HG03354 (cell line): ENCODE measurements around the gene STAB1.

Experiments
- ATAC-seq: cut with Tn5 transposase; IDR thresholded peaks from one replicate; pipeline ENCODE4 v1.9.1; 2021; ENCODE audit warnings: mild to moderate bottlenecking; ENCODE audit not compliant: unreplicated experiment, poor library complexity, severe bottlenecking

Gene STAB1

GRCh38 chr3:52502808-52503350, 7.7 kb downstream of the STAB1 start:
- no peak for ATAC-seq

GRCh38 chr3:52503788-52504424, 8.8 kb downstream of the STAB1 start:
- ATAC-seq, result no peak

GRCh38 chr3:52504977-52505376, 9.8 kb downstream of the STAB1 start:
- ATAC-seq, result no peak

- ATAC-seq, result no peak
Observed at GRCh38 chr3:52506266-52506966, 11.3 kb downstream of the STAB1 start.

DNA sequence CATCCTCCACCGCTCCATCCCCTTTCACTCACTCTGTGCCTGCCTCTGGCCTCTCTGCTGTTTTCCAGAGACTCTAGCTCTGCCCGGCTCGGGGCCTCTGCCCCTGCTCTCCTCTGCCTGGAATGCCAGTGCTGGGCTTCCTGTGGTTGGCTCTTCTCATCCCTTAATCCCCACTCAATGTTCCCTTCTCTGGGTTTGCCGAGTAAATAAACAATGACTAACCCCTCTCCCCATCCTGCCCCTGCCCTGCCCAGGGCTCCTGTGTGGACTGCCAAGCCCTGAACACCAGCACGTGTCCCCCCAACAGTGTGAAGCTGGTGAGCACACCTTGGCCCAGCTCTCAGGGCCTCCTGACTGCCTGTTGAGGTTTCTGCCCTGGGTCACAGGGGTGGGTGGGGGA, 12.2 kb downstream of the STAB1 start:
- no peak for ATAC-seq

DNA sequence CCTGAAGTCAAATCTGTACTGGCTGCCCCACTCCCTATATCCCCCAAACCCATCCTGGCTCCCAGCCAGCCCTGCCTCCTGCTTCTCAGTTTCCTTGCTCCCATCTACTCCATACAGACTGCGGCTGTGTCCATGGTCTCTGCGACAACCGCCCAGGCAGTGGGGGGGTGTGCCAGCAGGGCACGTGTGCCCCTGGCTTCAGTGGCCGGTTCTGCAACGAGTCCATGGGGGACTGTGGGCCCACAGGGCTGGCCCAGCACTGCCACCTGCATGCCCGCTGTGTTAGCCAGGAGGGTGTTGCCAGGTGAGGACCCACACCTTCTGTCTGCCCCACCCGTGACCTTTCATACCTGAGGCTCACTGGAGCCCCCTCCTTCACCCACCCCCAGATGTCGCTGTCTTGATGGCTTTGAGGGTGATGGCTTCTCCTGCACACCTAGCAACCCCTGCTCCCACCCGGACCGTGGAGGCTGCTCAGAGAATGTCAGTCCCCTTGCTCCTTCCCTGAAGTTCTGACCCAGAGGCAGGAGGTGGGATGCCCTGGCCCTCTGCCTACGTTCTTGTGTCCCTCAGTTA, 14.7 kb downstream of the STAB1 start:
- no peak for ATAC-seq

DNA sequence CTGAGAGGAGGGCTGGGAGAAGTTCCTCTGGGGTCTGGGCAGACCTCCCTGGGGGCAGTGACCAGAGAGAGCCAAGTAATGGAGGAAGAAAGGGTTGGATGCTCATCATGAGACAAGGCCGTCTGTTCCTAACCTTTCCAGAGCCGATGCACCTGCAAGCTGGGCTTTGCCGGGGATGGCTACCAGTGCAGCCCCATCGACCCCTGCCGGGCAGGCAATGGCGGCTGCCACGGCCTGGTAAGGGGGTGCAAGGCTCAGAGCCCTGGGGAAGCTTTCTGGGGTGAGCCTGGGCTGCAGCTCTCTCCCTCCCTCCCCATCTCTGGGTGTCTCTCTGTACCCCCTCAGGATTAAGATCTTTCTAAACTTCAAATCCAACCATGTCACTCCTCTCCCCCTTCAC, 16.4 kb downstream of the STAB1 start:
- no peak for ATAC-seq

GRCh38 chr3:52512105-52512504, 17.0 kb downstream of the STAB1 start:
- no peak for ATAC-seq

- no peak for ATAC-seq
Observed at GRCh38 chr3:52512727-52513126, 17.6 kb downstream of the STAB1 start.

DNA sequence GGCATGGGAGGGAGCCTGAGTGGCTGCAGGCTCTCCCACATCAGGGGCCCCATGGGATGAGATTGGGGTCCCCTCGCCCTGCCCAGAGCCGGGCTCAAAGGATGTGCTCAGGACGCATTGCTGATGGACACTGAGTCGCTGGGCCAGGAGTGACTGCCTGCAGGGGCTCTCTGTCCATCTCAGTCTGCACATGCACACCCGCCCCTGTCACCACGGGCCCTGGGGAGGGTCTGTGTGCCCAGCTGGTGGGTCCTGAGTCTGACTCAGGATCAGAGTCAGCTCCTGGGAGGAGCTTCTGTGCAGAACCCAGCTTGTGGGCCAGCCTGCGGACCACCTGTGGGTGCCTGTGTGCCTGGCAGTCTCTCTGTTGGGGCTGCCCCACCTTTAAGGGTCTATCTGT, 18.1 kb downstream of the STAB1 start:
- no peak for ATAC-seq

DNA sequence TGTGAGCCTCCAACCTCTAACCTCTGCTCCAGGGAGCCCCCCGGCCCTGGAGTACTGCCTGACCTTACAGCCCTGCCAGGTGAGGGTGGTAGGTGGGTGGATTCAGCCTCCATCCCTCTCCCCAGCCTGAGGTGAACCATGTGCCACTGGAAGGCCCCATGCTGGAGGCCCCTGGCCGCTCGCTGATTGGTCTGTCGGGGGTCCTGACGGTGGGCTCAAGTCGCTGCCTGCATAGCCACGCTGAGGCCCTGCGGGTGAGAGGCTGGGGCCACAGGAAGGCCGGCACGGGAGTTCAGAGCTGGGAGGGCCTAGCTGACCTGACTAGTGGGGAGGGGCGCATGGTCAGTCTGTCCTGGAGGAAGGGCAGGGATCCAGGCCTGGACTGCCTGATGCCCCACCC, 19.4 kb downstream of the STAB1 start:
- no peak for ATAC-seq

- no peak for ATAC-seq
Observed at GRCh38 chr3:52515192-52515591, 20.1 kb downstream of the STAB1 start.

DNA sequence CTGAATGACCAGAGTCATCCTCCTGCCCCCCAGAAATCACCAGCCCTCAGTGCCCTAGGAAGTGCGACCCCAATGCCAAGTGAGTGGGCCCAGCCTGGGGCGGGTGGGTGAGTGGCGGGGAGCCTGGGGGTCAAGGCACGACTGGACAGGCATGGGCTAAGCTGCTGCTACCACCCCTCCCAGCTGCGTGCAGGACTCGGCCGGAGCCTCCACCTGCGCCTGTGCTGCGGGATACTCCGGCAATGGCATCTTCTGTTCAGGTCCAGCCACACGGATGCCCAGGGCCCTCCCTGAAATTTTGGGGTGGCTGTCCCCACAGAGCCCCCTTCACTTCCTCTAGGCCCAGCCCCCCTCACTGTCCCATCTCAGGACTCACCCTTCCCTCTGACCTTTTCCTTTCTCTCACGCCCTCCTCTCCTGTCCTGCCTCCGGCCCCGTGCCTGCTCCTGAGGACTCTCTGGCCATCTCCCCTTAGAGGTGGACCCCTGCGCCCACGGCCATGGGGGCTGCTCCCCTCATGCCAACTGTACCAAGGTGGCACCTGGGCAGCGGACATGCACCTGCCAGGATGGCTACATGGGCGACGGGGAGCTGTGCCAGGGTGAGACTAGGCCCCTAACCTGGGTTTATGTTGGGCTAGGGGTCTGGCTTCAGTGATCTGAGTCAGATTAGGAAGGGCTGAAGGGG, 21.5 kb downstream of the STAB1 start:
- no peak for ATAC-seq

- ATAC-seq, result no peak
Observed at GRCh38 chr3:52517796-52518722, 22.9 kb downstream of the STAB1 start.

GRCh38 chr3:52518723-52519444, 23.7 kb downstream of the STAB1 start:
- ATAC-seq, result no peak

DNA sequence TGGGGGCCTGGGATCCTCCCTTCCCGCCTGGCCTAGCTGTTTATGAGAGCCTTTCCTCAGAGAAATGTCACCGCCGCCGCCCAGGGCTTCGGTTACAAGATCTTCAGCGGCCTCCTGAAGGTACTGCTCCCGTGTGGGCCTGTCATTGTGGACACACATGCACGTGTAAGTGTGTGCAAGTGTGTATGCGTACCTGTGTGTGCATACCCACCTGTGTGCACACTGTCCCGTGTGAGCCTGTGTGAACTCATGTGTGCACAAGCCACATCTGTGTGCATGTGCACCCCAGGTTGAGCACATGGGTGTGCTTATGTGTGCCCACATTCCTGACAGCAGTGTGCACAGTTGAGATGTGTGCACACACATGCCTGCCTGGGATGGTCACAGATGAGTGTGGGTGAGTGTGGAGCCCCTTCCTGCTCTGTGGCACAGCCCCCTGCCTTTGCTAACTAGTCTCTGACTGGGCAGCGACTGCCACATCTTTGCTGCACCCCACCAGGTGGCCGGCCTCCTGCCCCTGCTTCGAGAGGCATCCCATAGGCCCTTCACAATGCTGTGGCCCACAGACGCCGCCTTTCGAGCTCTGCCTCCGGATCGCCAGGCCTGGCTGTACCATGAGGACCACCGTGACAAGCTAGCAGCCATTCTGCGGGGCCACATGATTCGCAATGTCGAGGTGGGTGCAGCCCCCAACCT, 24.5 kb downstream of the STAB1 start:
- ATAC-seq, result no peak

- ATAC-seq, result no peak
Observed at GRCh38 chr3:52520141-52520667, 25.1 kb downstream of the STAB1 start.
